Ishikawa (cell line): ENCODE measurements around the gene MAN2C1.

Source experiments
- CEBPB ChIP-seq: IDR thresholded peaks from 2 replicates; pipeline ENCODE4 v1.6.1; 2012
- CREB1 ChIP-seq: IDR thresholded peaks from 2 replicates; pipeline ENCODE4 v1.6.1; 2012; ENCODE audit warnings: low read depth
- EGR1 ChIP-seq: IDR thresholded peaks from 2 replicates; pipeline ENCODE4 v1.6.1; 2012
- EP300 ChIP-seq: IDR thresholded peaks from 2 replicates; pipeline ENCODE4 v1.6.1; 2012; ENCODE audit warnings: borderline replicate concordance
- FOXM1 ChIP-seq: IDR thresholded peaks from 2 replicates; pipeline ENCODE4 v1.6.1; 2012; ENCODE audit warnings: low read depth, borderline replicate concordance
- NFIC ChIP-seq: IDR thresholded peaks from 2 replicates; pipeline ENCODE4 v1.6.1; 2012
- RAD21 ChIP-seq: IDR thresholded peaks from 2 replicates; pipeline ENCODE4 v1.6.1; 2012; ENCODE audit warnings: low read depth
- REST ChIP-seq: IDR thresholded peaks from 2 replicates; pipeline ENCODE4 v1.6.1; 2012; ENCODE audit warnings: low read depth, mild to moderate bottlenecking
- TAF1 ChIP-seq: IDR thresholded peaks from 2 replicates; pipeline ENCODE4 v1.6.1; 2012; ENCODE audit warnings: low read depth, mild to moderate bottlenecking
- TCF12 ChIP-seq: IDR thresholded peaks from 2 replicates; pipeline ENCODE4 v1.6.1; 2012; ENCODE audit warnings: low read depth
- TEAD4 ChIP-seq: IDR thresholded peaks from 2 replicates; pipeline ENCODE4 v1.6.1; 2012
- YY1 ChIP-seq: IDR thresholded peaks from 2 replicates; pipeline ENCODE4 v1.6.1; 2012; ENCODE audit warnings: low read depth
- ZBTB7A ChIP-seq: IDR thresholded peaks from 2 replicates; pipeline ENCODE4 v1.6.1; 2012; ENCODE audit warnings: low read depth
- TF ChIP-seq, protein P1 (sequence below): IDR thresholded peaks from 2 replicates; pipeline ENCODE4 v1.6.1; 2012
- TF ChIP-seq, protein P2 (sequence below): IDR thresholded peaks from 2 replicates; pipeline ENCODE4 v1.6.1; 2012

The MAN2C1 gene

DNA sequence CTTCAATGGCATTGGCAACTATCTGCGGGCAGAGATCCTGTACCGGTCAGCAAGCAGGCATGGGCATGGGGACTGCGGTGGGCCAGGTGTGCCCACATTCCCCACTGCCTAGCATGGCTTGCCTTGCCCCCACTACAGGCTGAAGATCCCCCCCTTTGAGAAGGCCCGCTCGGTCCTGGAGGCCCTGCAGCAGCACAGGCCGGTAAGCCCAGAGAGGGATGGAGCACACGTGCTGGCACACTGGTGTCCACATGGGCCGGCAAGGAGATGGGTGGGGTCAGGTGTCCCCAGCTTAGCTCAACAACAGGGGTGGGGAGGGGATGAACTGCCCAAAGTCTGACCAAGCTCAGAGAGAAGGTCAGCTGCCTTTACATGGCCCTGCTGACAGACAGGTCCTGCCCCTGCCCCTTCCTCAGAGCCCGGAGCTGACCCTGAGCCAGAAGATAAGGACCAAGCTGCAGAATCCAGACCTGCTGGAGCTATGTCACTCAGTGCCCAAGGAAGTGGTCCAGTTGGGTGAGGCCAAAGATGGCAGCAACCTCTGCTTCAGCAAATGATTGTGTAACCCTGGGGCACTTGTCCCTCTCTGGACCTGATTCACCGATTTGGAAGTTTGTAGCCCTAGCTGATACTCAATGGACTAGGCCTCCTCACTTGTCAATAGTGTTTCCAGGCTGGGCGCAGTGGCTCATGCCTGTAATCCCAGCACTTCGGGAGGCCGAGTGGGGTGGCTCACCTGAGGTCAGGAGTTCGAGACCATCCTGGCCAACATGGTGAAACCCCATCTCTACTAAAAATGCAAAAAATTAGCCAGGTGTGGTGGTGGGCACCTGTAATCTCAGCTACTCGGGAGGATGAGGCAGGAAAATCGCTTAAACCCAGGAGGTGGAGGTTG, 16.0 kb downstream of the MAN2C1 start:
- TF ChIP-seq, protein P1, sequence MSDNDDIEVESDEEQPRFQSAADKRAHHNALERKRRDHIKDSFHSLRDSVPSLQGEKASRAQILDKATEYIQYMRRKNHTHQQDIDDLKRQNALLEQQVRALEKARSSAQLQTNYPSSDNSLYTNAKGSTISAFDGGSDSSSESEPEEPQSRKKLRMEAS: no peak
- TF ChIP-seq EGR1: no peak
- no peak for TF ChIP-seq CREB1
- no peak for TF ChIP-seq RAD21
- no peak for TF ChIP-seq TAF1

GRCh38 chr15:75350601-75351361, 17.6 kb downstream of the MAN2C1 start:
- TF ChIP-seq EP300 (no peak), CREB1 (no peak), EGR1 (no peak), TEAD4 (no peak), TAF1 (no peak), TCF12 (no peak), FOXM1 (no peak), CEBPB (no peak), REST (no peak), RAD21 (no peak), ZBTB7A (no peak), NFIC (no peak), YY1 (no peak)
- TF ChIP-seq, protein P2, sequence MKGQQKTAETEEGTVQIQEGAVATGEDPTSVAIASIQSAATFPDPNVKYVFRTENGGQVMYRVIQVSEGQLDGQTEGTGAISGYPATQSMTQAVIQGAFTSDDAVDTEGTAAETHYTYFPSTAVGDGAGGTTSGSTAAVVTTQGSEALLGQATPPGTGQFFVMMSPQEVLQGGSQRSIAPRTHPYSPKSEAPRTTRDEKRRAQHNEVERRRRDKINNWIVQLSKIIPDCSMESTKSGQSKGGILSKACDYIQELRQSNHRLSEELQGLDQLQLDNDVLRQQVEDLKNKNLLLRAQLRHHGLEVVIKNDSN: no peak
- TF ChIP-seq, protein P1: no peak

DNA sequence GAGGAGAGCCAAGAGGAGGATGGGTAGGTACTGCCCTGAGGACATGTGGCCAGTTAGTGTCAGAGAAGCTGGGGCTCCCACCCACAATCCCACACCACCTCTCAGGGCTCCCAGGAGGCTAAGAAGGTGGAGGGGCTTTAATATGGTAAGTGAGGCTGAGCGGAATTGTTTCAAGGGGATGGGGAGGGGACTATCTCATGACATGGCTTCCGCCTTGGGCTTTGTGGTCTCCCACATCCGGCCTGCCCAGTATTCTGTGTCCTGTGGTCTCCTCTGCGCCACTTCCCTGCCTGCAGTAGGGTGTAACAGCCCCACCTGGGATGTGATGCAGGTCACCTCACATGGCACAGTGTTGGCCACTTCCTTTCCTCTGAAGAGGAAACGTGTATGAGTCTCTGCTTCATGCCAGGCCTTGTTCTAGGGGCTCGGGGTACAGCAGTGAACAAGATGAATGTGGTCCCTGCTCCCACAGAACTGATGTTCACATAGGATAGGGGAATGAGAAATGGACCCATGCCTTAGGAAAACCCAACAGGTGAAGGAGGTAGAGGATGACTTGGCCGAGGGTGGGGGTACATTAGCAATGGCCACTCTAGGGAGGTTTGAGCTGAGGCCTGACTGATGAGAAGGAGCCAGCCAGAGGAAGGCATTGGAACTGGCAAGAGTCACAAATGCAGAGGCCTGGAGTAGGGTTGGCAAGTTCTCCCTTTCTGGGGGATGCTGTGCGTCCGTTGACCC, 18.4 kb downstream of the MAN2C1 start:
- TF ChIP-seq TEAD4 (no peak), TAF1 (no peak), EP300 (no peak), NFIC (no peak), CREB1 (no peak), EGR1 (no peak), YY1 (no peak), REST (no peak), RAD21 (no peak), CEBPB (no peak), ZBTB7A (no peak), FOXM1 (no peak), TCF12 (no peak)
- TF ChIP-seq, protein P2: no peak
- TF ChIP-seq, protein P1: no peak

DNA sequence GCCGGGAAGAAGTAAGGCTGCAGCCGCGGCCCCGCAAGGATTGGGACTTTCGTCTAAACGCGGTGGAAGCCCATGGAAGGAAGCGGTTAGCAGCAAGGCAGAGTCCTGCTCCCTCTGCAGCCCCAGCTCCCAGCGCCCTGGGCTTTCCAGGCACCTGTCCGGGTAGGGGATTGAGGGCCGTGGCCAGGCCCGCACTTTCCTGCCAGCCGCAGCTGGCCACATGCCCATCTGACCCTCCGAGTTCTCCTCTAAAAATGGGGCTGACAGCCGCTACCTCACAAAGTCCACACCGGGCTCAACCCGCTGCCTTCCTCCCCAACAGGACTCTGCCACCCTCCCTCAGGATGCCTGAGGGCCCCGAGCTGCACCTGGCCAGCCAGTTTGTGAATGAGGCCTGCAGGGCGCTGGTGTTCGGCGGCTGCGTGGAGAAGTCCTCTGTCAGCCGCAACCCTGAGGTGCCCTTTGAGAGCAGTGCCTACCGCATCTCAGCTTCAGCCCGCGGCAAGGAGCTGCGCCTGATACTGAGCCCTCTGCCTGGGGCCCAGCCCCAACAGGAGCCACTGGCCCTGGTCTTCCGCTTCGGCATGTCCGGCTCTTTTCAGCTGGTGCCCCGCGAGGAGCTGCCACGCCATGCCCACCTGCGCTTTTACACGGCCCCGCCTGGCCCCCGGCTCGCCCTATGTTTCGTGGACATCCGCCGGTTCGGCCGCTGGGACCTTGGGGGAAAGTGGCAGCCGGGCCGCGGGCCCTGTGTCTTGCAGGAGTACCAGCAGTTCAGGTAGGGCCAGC, 19.7 kb downstream of the MAN2C1 start:
- TF ChIP-seq EGR1 (no peak), TCF12 (no peak), TEAD4 (no peak), TAF1 (no peak), EP300 (no peak), REST (no peak), NFIC (no peak), FOXM1 (no peak), CREB1 (no peak), RAD21 (no peak), CEBPB (no peak), ZBTB7A (no peak), YY1 (no peak)
- TF ChIP-seq, protein P2: no peak
- TF ChIP-seq, protein P1: no peak
